Common myeloid progenitor, CD34-positive (primary cell): ENCODE results near the gene MYO1D.

ENCODE experiments used
- CTCF ChIA-PET: fragments of 350-600 bp; sonication (Branson Sonifier 250); formaldehyde crosslinking; loops from one replicate; lab custom pipeline; 2021; ENCODE audit warnings: antibody characterized with exemption; lab: Charles Lee
- POLR2A ChIA-PET: fragments of 350-600 bp; sonication (Branson Sonifier 250); formaldehyde crosslinking; loops from one replicate; lab custom pipeline; 2021; ENCODE audit warnings: antibody characterized with exemption; lab: Charles Lee
- DNase-seq, 3 donors: peaks; one replicate each; pipeline versions ENCODE4 v3.0.0 to v3.0.0-alpha.2; 2013
- H3K27ac ChIP-seq, 2 experiments: 1 replicate in 1 of 2; 2 replicates in 1 of 2; pipeline ENCODE4 v1.7.0; 2013; ENCODE audit warnings: inconsistent platforms in 2 of 2, low read length in 2 of 2, mild to moderate bottlenecking in 2 of 2, low read depth in 1 of 2, moderate library complexity in 1 of 2; ENCODE audit not compliant: severe bottlenecking in 2 of 2, insufficient read depth in 1 of 2, poor library complexity in 1 of 2
- H3K27me3 ChIP-seq, 5 experiments: replicated peaks in 2 of 5; 1 replicate in 3 of 5; 2 replicates in 2 of 5; pipeline versions ENCODE4 v1.6.1 to v1.7.0; 2013; ENCODE audit warnings: low read length in 4 of 5, mild to moderate bottlenecking in 2 of 5, moderate library complexity in 2 of 5, inconsistent platforms in 1 of 5; ENCODE audit not compliant: insufficient read depth in 5 of 5, control insufficient read depth in 4 of 5
- H3K36me3 ChIP-seq, 4 experiments: 1 replicate in 2 of 4; 2 replicates in 2 of 4; pipeline versions ENCODE4 v1.6.1 to v1.7.0; 2013; ENCODE audit warnings: low read length in 3 of 4, control low read depth in 1 of 4, mild to moderate bottlenecking in 1 of 4; ENCODE audit not compliant: control insufficient read depth in 4 of 4, insufficient read depth in 4 of 4
- H3K4me1 ChIP-seq, 4 experiments: 1 replicate in 3 of 4; 2 replicates in 1 of 4; pipeline versions ENCODE4 v1.6.1 to v1.7.1; 2013; ENCODE audit warnings: low read length in 3 of 4, mild to moderate bottlenecking in 3 of 4, control low read depth in 1 of 4, inconsistent platforms in 1 of 4, moderate library complexity in 1 of 4; ENCODE audit not compliant: control insufficient read depth in 4 of 4, insufficient read depth in 4 of 4; ENCODE audit errors: control extremely low read depth in 1 of 4
- H3K4me3 ChIP-seq, 7 experiments: 1 replicate in 4 of 7; 2 replicates in 3 of 7; pipeline versions ENCODE4 v1.5.1 to v1.7.0; 2013; ENCODE audit warnings: mild to moderate bottlenecking in 7 of 7, low read length in 6 of 7, moderate library complexity in 6 of 7, inconsistent platforms in 2 of 7, low read depth in 2 of 7, control low read depth in 1 of 7; ENCODE audit not compliant: insufficient read depth in 4 of 7, control insufficient read depth in 1 of 7; ENCODE audit errors: extremely low read depth in 1 of 7
- H3K9me3 ChIP-seq, 5 experiments: 1 replicate in 4 of 5; 2 replicates in 1 of 5; pipeline versions ENCODE4 v1.6.1 to v1.7.1; 2013; ENCODE audit warnings: low read length in 4 of 5, mild to moderate bottlenecking in 2 of 5, inconsistent platforms in 1 of 5, low read depth in 1 of 5, moderate library complexity in 1 of 5; ENCODE audit not compliant: control insufficient read depth in 4 of 5, insufficient read depth in 2 of 5; ENCODE audit errors: control extremely low read depth in 1 of 5
- WGBS: methylation state at CpG from one replicate; pipeline ENCODE4 v1.1.5; 2013; ENCODE audit not compliant: insufficient coverage; 5-methylcytosine and 5-hydroxymethylcytosine counted together

Gene MYO1D

GRCh38 chr17:32558997-32559650, 317.8 kb downstream of the MYO1D start:
- POLR2A ChIA-PET = no interaction called here
- Histone ChIP-seq H3K4me3 (no peak overlapping the region), H3K36me3 (no peaks in the 10 kb centered on the region), H3K9me3 (no peaks in the 10 kb centered on the region), H3K4me1 (peaks cover 0 to 4% (median 2%) of the 10 kb centered on the region in 4 experiments), H3K27me3 (no peaks in the 10 kb centered on the region), H3K27ac (no peak overlapping the region)
- WGBS = 100% methylated on average over 3 of the region's 4 CpGs
- no peak for DNase-seq
- CTCF ChIA-PET = no interaction called here

DNA sequence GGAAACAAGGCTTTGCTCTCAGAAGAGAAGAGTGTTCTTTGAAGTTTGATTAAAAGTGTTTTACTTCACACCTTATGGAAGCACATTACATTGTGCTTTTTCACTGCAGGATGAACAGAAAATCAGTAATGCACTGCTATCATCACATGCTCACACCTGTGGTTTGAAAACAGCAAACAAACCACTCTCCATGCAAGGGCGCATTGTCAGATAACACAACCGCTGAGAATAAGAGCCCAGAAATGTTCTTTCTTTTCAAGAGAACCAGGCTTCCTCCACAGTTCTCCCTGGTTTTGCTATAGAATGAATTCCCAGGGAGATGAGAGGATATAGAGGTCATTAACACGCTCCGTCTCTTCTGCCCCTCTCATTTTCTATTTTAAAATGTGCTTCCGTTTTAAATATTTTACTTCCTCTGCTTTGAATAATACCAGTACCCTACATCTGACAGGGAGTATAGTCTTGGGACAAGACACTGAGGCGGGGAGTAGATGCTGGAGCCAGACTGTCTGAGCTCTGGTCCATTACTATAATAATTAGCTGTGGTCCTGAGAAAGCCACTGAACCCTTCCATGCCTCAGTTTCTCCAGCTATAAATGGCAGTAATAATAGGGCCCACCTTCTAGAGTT, 318.5 kb downstream of the MYO1D start:
- ChIA-PET CTCF (no interaction called here), POLR2A (no interaction called here)
- Histone ChIP-seq H3K4me1 (peaks cover 0 to 5% (median 2%) of the 10 kb centered on the region in 4 experiments), H3K4me3 (no peak overlapping the region), H3K27ac (no peak overlapping the region), H3K27me3 (no peaks in the 10 kb centered on the region), H3K9me3 (no peaks in the 10 kb centered on the region), H3K36me3 (no peaks in the 10 kb centered on the region)
- WGBS = 56% methylated on average over 3 of the region's 6 CpGs
- DNase-seq = no peak

DNA sequence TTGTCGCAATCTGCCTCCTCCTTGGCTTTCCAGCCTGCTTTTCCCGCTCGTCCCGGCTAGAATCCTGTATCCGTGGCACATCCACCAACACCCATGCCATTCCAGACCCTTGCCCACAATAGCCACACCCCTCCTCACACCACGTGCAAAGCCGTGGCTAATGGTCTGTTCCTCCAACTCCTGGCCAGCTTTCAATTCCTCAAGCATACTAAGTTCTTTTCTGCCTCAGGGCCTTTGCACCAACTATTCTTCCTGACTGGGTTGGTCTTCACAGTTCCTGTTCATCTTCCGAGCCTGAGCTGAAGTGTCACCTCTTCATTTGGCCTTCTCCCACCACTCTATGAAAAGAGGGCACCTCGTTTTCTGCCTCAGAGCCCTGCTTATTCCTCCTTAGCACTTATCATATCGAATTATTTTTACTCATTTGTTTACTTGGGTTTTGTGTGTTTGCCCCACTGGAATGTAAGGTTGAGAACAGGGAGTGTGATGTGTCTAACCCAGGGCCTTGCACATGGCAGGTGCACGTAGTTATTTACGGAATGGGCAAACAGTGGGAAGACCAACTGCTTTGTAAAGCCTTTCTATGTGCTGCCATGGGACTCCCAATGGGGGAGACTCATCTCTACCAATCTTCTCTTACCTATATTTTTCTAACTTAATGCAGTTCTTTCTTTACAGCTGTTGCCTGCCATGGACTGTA, 321.2 kb downstream of the MYO1D start:
- ChIA-PET CTCF (no interaction called here), POLR2A (no interaction called here)
- no peaks in the 10 kb centered on the region for H3K36me3 ChIP-seq
- peaks cover 0 to 18% (median 5%) of the 10 kb centered on the region in 4 experiments for H3K4me1 ChIP-seq
- H3K4me3 ChIP-seq = no peak overlapping the region
- H3K9me3 ChIP-seq = no peaks in the 10 kb centered on the region
- no peaks in the 10 kb centered on the region for H3K27me3 ChIP-seq
- H3K27ac ChIP-seq = no peak overlapping the region
- 99% methylated on average over 9 of the region's 12 CpGs for WGBS
- DNase-seq = no peak

DNA sequence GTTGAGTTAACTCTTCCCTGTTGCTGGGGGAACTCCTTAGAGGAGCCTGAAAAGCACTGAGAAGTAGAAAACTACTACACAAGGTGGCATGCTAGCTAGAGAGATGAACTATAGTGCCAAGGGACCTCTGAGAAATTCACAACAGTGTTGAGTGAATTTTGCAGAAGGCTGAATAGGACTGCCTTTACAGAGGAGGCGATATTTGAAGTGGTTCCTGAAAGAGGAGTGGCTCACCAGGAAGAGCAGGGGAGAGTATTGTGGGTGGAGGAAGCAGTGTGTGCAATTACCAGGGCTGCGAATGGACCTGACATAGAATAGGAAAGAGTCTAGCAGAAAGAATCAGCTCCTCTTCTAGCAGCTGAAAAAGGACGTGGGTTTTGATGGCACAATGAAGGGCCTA, 323.8 kb downstream of the MYO1D start:
- no peak for DNase-seq
- peaks cover 0 to 22% (median 5%) of the 10 kb centered on the region in 4 experiments for H3K4me1 ChIP-seq
- WGBS = 41% methylated on average over 3 of the region's 3 CpGs
- CTCF ChIA-PET = no interaction called here
- H3K4me3 ChIP-seq = no peak overlapping the region
- H3K9me3 ChIP-seq = no peaks in the 10 kb centered on the region
- no peaks in the 10 kb centered on the region for H3K36me3 ChIP-seq
- no peaks in the 10 kb centered on the region for H3K27me3 ChIP-seq
- no peak overlapping the region for H3K27ac ChIP-seq
- POLR2A ChIA-PET = interaction anchor here (0.5 kb wide), 1 partner anchor 92 kb away, joined by 4 read pairs; no protein-coding TSS in a partner anchor

GRCh38 chr17:32552280-32552679, 324.6 kb downstream of the MYO1D start:
- Histone ChIP-seq H3K36me3 (no peaks in the 10 kb centered on the region), H3K9me3 (no peaks in the 10 kb centered on the region), H3K27me3 (no peaks in the 10 kb centered on the region), H3K4me1 (peaks cover 0 to 18% (median 3%) of the 10 kb centered on the region in 4 experiments), H3K27ac (no peak overlapping the region), H3K4me3 (no peak overlapping the region)
- CTCF ChIA-PET = interaction anchor here (1.0 kb wide), 1 partner anchor 107 kb away, joined by 3 read pairs; no protein-coding TSS in a partner anchor
- POLR2A ChIA-PET = no interaction called here
- DNase-seq = no peak

DNA sequence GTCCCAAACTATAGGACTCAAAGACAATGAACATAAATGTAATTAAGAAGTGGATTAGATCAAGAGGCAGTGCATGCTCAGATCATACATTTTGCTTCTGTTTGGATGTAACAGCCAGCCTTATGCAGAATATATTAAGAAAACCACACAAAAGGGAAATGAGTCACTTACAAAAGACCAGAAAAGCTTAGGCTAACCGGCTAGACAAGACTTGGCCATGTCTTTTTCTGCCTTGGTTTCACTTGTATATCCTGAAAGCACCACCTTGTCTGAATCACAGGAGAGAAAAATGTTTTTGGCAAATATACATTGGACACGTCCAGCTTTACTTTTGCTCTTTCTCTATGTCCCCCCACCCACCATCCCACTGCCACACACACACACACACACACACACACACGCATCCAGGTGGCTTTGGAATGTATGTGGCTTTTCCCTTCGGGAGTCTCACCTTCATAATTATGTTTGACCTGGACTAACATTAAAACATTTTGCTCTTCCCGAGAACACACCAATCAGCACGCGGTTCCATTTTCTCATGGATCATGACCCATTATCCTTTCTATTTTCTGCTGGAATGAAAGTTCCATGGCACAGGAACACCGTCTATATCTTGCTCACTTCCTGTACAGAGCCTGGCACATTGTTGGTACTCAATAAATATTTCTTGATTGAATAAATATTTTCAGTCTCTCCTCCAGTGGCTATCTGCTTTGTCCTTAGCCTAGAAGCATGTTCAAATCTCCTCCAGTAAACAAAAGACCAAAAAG, 325.6 kb downstream of the MYO1D start:
- ChIA-PET POLR2A (no interaction called here), CTCF (interaction anchor here (1.0 kb wide), 1 partner anchor 108 kb away, joined by 3 read pairs; no protein-coding TSS in a partner anchor)
- H3K4me3 ChIP-seq = no peak overlapping the region
- no peak overlapping the region for H3K27ac ChIP-seq
- H3K36me3 ChIP-seq = no peaks in the 10 kb centered on the region
- H3K27me3 ChIP-seq = no peaks in the 10 kb centered on the region
- no peaks in the 10 kb centered on the region for H3K9me3 ChIP-seq
- WGBS = 79% methylated on average over 5 of the region's 8 CpGs
- H3K4me1 ChIP-seq = peaks cover 0 to 18% (median 3%) of the 10 kb centered on the region in 4 experiments
- DNase-seq = peak; percentile 7 to 76 (median 64)
